Stimulated activated CD4-positive, alpha-beta T cell treated with anti-CD3 and anti-CD28 coated beads, Interleukin-2, amount 100 ng/mL, for 4 hours (primary cell): Measurements from ENCODE around the gene C19orf67.
A peak's percentile ranks its signal among the peaks of the same experiment; 100 is the strongest.

ENCODE experiments used
- DNase-seq: peaks from one replicate; pipeline ENCODE4 v3.0.0-alpha.2; 2020; ENCODE audit warnings: low read depth

C19orf67 gene

DNA sequence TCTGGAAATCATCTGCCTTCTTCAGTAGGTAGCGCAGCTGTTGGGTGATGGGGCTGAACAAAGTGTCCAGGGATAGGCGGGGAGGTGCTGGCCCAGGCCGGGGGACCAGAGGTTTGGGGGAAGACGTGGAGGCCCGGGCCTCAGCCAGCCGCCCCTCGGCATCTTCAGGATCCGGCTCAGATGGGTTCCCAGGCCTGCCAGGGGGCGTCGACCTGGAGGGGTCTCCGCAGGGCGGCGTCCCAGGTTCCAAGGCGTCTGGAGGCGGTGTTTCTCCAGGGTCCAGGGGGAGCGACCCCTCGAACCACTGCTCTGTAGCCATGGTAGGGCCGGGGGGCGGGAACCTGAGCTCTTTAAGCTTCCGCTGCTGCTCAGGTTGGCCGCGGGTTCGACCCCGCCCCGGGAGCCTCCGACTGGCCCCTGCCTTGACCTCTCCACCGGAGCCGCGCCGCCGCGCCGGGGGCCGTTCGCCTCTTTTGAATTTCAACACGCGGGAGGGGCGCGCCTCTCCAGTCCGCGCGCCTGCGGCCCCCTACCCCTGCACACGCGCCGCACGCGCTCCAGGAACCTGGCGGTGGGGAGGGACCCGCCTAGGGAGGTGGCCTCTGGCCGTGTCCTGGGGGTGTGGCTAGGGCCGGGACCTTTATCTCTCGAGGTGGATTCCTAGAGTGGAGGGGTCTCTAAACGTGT lies at the start of gene C19orf67:
Gene C19orf67 (minus strand): TSS at position 475 of the 687 bp plus-strand sequence. CDS start 156 bp downstream, at position 319.
- DNase-seq, result no peak

DNA sequence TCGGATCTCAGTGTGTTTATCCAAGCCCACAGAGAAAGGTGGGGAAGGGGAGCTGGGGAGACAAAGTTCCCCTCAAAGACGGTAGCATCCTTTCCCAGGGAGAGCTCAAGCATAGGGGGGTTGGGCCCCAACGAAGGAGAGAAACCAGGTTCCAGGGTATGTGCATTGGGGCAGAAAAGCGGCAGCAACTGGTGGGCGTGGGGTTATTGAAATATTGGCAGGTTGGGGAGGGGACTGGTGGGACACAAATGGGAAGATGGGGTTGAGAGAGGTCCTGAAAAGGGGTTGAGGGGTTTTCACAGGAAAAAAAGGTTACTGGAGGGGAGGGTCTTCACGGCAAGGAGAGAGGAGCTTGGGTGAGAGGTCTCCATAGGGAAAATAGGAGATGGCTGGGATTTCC lies 49.8 kb upstream of the C19orf67 start:
- no peak for DNase-seq

DNA sequence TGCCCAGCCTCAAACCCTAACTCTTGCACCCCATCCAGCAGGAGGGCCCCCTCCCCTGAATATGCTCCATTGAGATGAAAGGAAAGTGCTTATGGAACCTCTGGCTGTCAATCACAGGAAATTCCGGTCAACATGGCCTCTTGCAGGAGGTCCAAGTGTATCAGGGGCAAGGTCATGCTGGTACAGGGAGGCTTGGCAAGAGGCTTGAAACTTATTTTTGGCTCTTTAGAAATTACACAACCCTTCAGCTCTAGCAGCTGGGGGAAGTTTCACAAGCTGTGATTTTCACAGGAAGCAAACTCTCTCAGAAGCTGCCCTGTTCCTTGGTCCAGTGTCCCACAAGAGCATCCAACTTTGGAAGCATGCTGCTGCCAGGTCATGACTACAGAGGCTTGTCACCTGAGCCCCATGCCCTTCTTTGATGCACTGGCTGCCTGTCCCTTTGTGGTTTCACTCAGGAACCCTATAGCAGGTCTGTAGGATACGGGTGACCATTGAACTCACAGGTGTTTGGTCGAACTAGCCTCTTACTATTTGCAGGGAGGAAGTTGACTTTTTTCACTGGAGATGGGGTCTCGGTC lies 42.4 kb upstream of the C19orf67 start:
- DNase-seq, result no peak

DNA sequence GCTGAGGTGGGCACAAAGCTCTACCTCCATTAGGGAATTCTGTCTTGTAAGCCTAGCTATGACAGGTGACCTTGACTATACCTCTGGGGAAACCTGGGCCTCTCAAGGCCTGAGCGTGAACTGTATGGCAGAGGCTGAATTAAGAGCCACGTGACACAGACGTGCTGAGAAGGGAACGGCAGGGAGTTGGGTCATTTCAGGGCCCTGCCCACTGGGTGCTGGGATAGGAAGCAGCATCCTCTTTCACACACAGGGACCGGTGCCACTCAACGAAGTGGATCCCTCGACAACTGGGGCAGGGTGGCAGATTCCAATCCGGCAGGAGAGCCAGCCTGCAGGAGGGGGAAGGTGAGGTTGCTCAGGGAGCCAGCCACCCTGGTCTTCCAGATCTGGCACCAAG lies 41.6 kb upstream of the C19orf67 start:
- no peak for DNase-seq

DNA sequence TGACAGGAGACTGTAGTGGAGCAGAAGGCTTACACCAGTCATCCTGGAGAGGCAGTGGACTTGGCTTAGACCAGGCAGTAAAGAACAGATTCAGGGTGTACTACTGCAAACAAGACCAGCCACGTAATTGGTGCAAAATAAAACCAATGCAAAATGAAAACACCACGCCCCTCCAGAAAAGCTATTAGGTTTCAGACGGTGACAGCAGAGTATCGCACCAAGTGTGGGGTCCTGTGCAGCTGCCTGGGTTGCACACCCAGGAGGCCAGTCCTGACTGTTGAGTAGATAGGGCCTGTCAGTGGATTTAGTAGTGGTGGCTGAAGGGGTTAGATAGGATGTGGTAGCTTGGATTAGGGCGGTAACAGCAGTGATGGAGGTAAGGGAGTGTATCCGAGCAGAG lies 37.3 kb upstream of the C19orf67 start:
- no peak for DNase-seq

DNA sequence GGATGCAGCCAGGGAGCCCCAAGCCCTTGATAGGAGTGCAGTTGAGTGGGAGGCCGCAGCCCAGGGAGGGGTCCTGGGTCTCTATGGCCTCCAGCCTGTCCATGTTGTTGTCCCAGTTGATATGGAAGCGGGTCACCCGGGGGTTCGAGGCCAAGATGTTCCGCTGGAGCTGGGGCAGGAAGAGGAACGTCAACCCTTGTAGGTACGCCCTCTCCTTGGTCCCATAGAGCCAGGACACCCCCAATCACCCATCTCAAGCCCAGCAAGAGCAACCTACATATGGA lies 34.9 kb upstream of the C19orf67 start:
- DNase-seq, result no peak

DNA sequence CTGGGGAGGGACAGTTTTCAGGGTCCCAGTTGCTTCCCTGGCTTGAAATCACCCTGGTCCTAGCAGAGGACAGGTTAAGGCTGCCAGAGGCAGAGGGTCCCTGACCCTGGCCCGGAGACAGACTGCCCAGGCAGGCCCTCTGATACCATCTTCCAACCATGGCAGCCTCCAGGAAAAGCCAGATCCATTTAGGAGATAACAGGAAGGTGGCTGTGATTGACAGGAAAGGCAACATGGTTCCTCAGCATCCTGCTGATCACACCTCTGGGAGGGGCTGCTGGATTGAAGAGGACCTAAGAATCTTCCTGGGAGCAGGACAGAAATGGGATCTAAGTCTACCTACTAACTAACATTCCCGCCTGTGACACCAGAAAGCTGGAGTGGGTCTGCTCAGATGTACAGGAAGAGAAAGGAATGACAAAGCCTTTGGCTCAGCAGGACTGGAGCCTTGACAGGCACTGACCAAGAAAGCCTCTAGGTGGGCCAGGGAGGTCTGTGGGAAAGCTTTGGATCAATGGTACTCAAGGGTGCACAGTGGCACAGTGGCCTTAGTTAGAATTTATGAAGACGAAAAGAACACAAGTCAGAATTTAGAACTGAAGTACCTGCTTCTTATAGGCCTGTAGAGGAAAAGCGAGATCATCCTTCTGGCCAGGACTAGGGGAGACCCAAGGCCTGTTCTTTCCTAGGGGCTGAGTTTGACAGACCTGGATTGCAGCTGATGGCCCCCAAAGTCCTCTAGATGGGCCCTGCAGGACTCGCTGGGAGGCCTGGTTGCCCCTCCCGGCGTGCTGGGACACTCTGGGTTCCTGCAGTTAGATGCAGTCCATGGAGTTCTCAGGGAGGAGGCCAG lies 34.3 kb upstream of the C19orf67 start:
- no peak for DNase-seq

DNA sequence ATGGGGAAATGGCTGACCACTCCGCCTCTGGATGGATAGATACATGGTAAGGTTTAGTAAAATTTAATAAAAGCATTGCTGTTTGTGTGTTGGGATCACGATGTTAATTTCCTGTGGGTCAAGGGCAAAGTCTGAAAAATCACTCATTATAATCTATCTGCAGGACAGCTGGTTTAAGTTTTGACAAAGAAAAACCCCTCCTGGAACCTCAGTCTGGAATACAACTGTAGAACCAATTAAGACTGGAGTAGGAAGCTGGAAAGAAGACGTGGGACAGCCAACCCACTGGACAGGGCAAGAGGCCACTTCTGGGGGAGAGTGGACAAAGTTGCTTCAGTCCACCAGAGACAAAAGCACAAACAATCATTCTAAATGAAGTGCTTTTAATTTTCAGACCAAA lies 33.6 kb upstream of the C19orf67 start:
- DNase-seq, result no peak

DNA sequence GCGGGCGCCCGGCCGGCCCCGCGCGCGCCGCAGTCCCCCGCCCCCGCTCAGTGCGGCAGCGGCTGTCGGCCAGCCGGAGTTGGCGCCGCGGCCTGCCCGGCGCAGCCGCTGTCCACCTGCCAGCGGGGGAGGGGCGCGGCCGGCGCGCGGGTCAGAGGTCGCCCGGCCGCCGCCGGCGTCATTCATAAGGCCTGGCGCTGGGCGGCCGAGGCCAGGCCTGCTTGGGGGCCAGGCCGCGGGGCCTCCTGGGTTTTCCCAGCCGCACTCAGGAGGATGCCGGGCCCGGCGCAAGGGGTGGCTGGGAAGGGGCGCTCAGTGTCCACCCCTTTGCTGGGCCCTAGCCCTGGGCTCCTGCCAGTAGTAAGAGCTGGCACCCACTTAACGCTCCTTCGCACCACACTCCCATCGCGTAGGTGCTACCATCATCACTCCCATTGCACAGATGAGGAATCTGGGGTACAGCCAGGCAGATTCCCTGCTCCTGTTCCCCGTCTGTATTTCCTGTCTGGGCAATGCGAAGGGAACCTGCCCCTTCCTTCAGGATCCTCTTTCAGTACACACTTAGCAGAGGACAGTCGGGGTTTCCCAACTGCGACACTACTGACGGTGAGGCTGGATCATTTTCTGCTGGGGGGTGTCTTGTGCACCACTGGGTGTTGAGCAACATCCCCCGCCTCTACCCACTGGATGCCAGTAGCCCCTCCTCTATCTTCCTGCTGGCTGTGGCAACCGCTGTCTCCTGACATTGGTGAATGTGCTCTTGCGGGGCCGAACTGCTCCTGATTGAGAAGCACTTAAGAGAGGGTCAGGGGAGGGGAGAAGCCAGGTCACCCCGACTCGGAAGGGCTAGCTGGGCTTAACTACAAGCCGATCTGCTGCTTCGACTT lies 32.8 kb upstream of the C19orf67 start:
- DNase-seq, result no peak

DNA sequence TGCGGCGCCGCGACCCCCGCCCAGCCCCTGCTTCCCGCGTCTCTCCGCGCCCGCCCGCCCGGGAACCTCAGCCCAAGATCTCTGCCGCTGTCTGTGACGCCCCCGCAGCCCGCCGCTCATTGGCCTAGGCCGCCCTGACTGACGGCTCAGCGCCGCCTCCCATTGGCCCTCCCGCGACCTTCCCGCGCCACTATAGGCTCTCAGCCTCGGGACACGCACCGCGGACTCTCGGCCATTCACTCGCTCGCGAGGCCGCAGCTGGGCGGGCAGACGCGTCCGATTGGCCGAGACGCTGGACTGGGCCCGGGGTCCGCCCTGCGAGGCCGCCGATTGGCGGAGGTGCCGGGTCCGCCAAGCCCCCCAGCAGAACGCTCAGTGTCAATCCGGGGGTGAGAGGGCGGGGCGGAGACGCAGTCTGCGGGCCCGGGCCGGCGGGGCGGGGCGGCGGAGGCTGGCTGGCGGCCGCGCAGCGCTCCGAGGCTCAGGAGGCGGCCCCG lies 32.1 kb upstream of the C19orf67 start, which contains the start of gene PRKACA:
Gene PRKACA (minus strand): TSS at position 95 of the 497 bp plus-strand sequence. CDS start 215 bp downstream, outside the sequence.
- peak; percentile 99 for DNase-seq

DNA sequence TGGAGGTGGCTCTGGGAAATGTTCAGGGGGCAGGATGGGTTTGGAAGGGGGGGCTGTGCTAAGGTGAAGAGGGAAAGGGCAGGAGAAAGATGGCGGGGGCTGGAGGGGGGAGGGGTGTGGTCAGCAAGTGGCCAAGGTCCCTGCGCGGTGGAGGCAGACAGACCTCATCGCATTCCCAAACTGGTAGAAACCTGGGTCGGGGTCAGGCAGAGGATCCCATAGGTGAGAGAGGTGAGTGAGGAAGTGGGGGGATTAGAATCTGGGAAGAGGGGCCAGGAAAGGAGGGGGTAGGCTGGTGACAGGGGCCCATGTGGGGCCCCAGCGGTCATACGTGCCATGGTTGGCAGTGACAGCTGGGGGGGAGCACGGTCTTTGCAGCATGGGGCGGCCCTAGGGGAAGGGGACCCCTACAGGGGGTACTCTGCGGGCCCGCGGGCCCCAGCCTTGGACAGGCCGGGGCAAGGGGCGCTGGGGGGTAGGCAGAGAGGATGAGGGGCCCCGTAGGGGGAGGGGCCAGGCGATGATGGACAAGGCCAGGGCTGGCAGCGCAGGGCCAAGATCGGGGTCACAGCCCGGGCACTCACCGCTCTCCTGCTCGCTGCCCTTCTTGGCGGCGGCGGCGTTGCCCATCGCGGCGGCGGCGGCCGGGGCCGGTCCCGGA lies 31.5 kb upstream of the C19orf67 start:
- DNase-seq, result no peak

DNA sequence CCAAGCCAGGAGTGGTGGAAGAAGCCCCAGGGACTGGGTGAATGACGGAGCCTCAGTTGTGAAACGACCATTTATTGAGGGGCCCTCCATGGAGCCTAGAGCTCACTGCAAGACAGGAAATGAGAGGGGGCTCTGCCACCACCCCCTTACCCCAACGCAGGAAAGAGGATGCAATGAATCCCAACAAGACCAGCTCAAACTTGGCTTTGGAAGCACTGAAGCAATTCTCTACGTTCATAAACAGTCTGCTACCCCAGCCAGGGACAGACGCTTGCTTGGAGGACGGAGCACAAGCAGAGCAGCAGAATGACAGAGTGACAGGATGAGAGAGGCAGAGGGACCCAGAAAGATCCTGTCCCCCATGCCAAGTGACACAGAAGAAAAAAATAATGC lies 30.9 kb upstream of the C19orf67 start:
- DNase-seq, result no peak

DNA sequence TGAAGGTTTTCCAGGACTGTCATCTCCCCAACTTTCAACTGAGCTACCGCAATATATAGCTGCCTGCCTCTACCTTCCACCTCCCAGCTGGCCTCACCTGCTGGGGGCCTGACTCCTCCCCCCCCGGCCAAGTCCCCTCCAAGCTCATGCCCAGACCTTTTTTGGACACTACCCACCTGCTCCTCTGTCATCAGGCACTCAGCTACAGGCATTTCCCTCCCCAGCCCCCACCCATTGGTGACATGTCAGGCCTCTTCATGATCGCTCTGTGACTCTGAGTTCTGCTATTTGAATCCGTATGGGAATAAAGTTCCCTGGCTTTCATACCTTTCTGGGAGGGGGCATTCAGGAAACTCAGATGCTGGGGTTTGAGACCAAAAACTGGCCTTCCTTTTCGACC lies 30.2 kb upstream of the C19orf67 start:
- DNase-seq, result no peak

DNA sequence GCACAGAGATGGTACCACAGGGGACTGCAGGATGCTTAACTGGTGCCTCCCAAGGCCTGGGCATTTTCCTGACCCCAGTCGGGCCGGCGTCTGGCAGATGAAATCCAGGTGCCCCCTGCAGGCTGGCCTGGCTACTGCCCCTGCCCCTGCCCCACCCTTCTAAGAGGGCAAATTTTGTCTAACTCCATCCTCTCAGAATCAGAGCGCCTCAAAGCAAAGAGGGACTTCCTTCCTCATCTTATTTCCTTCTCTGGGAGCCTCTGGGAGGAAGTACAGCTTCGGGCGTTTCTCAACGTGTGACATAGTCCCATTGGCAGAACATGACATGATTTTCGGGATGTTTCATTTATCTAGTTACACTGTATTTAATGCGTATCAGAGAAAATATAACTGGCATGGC lies 29.3 kb upstream of the C19orf67 start:
- peak; percentile 37 for DNase-seq

DNA sequence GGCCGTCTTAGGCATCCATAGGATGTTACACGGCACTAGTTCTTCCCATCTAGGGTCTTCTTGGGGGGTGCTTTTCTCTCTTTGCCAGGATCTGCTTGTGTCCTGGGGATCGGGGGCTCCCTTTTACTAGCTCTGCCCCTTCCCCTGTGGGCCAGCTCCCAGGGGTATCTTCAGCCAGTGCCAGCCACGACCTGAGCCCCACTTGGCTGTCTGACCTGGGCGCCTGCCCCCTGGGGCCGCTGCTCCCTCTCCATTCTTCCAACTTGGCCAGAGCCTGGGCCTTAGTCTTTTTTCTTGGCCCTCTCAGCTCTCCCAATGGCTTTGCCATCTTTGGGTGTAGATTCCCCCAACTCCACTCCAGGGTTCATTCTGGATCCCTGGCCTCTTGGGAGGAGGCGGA lies 28.9 kb upstream of the C19orf67 start:
- DNase-seq, result no peak

DNA sequence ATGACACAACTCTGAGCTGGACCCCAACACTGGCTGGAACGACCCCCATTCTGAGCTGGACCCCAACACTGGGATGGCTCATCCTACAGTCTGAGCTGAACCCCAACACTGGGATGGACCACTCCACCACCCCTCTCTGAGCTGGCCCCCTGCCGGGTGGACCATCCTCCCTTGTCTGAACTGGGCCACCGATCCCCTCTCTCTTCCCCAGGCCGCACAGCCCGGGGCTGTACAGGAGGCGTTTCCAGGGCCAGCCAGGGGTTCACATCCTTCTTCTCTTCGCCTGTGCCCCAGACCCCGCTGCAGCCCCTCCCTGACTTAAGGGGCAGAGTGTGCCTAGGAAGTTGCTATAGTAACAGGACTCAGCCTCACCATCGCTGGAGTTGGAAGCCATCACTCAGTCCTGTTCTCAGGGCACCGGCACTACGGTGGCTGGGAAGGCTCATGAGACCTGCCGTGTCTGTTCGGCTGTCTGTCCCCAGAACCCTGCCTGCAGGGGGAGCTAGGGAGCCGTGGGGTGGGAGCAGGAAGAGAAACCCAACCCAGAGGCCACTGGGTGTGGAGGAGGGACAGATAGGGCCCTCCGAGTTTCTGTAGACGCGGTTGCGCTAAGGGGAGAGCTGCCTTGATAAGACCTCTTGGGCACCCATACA lies 28.3 kb upstream of the C19orf67 start:
- peak; percentile 21 for DNase-seq

DNA sequence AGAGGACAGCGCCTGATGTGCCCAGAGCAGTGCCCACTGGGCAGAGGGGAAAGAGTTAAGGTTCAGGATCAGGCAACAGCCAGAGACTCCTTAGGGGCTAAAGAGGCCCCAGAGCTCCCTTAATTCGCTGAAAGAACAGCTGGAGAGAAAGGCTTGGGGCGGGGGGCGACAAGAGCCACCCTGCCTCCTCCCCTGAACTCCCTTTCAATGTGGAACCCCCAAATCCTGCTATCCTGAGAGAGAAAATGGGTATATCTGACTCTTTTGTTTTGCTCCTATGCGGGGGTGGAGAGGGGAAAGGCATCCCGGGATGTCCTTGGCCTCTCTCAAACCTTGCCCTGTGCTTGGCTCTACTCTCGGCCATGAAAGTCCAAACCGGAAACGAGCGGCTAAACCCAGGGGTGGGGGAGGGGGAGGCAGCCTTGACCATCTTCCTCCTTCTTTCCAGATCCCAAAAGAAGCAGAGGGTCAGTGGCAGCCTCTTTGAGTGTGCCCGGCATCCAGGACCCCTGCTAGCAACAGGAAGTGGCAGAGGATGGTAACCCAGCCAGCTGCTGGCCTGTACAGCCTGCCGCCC lies 27.3 kb upstream of the C19orf67 start:
- DNase-seq, result no peak

DNA sequence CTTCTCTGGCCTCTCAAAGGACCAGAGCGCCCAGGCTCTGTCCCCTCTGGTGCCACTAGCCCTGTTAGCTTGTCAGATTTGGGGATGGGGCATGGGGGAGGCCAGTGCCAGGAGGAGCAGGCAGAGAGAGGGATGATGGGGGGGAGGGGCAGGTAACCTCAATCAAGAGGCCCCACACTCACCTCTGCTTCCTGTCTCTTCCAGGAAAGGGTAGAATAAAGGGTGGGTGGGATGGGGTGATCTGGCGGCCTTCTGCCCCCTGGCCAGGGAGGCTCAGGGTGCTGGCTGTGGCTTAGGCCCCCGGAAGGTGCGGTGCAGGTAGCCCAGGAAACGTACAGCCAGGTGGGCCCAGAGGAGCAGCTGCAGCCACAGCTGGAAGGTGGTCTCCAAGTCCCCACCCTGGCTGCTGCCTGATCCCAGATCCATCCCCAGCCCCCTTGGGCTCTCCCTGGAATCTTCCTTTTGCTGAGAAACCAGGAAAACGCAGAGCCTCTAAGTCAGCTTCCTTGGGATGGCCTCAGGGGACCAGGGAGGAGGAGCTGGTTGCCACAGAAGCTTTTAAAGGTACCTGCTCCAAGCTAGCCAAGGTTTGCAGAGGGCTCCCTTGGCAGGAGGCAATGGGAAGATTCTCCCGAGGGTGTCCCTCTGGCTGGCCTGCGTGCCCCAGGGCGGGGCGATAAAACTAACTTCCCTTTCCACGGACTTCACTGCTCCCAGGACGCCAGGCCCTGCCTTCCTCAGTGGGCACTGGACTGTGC lies 26.6 kb upstream of the C19orf67 start:
- no peak for DNase-seq

DNA sequence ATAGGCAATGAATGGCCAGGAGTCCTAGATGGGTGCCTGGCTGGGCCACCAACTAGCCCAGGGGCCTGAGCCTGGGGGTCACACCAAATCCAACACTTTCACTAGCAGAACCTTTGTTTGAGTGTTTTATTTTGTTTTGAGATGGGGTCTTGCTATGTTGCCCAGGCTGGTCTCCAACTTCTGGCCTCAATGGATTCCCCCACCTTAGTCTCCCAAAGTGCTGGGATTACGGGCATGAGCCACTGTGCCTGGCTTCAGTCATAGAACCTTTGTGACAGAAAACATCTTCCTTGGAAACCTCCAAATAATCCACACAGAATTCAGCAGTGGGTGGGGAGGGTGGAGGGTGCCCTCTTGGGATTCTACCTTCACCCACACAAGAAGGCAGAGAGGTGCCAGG lies 25.9 kb upstream of the C19orf67 start:
- DNase-seq, result no peak

DNA sequence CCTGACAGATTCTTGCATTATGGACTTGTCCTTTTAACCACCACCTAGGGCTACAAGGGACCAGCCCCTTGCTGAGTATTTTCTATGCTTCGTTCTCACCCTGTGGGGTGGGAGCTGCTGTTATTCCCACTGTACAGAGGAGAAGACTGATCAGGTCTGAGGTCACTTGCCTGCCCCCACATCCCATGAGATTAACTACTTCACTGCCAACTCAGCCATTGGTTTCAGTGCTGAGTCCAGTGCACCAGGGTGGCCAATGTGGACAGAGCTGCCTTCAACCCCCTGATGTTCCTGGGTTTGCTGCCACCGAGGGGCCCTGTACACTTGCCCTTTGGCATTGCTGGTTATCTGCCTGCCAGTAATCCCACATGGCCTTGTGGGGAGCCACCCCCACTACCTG lies 25.1 kb upstream of the C19orf67 start:
- no peak for DNase-seq
